ENCODE results near the gene NPSR1.
"Not testable (repeated sequence)": the region's sequence is repeated elsewhere in the genome, so short reads cannot be mapped to it uniquely, and the experiment has no call there.

DNA sequence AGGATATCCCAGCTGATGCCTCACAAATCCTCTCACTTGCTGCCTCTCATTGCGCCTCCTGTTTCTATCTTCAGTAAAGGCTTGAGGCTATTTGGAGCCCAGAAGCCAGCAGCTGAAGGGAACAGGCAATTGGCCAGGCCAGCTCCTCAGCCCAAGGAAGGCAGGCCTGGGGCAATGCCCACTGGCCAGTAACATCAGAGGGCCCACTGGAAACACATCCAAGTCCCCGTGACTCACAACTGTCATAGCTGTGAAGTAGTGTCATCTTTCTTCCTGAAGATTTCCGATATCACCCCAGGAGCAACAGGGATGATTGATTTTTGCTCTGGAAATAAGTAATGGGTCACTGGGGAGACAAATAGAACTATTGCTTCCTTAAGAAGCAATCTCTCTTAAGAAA lies 209.3 kb downstream of the NPSR1 start:
- not testable (repeated sequence) for TF ChIP-seq FOXA1 (IDR thresholded peaks at IDR 0.05); FOXM1 (IDR thresholded peaks at IDR 0.05; ENCODE audit: borderline replicate concordance); ELF4 (IDR thresholded peaks at IDR 0.05); SUZ12 (IDR thresholded peaks at IDR 0.05); ZNF384 (IDR thresholded peaks at IDR 0.05); TARDBP (IDR thresholded peaks at IDR 0.05); SP1 (IDR thresholded peaks at IDR 0.05); BHLHE40 (IDR thresholded peaks at IDR 0.05; ENCODE audit: borderline replicate concordance); LEF1 (IDR thresholded peaks at IDR 0.05; ENCODE audit: borderline replicate concordance)
- TF ChIP-seq, protein P1, sequence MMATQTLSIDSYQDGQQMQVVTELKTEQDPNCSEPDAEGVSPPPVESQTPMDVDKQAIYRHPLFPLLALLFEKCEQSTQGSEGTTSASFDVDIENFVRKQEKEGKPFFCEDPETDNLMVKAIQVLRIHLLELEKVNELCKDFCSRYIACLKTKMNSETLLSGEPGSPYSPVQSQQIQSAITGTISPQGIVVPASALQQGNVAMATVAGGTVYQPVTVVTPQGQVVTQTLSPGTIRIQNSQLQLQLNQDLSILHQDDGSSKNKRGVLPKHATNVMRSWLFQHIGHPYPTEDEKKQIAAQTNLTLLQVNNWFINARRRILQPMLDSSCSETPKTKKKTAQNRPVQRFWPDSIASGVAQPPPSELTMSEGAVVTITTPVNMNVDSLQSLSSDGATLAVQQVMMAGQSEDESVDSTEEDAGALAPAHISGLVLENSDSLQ (IDR thresholded peaks at IDR 0.05) = not testable (repeated sequence)
